Activated T-cell treated with anti-CD3 and anti-CD28 coated beads for 48 hours (primary cell): Measurements from ENCODE around the gene TCF4.

Experiments used
- DNase-seq: peaks from one replicate; pipeline ENCODE4 v3.0.0-alpha.2; 2020; ENCODE audit warnings: low read depth

The TCF4 gene

DNA sequence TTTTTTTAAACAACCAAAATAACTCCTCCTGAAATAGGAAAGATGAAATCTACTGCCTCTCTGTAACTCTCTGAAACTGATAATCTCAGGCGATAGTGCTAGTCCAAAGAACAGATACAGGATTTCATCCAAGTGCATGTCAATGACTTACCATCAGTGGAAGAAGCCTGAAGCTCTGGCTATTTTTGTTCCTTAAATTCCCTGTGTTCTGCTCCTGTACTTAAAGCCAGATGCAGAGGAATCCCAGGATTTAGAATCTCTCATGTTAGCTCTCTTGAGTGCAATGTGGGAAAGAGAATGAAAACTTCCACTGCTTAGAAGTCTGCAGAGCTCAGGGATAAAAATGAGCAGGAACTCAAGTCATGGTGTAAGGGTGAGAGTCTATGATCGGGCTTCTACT is 291.9 kb downstream of the TCF4 start:
- no peak for DNase-seq

DNA sequence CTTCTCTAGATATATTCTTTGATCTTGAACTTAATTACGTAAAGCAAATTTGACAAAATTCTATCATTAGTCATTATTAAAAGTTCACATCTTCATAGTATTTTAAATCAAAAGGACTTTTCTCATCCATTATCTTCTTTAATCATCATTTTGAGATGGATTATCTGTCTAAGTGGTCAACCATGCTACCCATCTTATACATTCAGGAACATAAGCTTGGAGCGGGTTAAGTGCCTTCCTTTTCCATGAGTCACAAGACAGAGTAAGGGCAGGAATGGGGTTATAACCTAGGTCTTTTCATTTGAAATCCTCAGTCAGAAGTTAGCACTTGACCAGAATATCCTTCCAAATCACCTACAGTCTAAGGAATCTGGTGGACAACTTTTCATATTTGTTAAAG is 297.1 kb downstream of the TCF4 start:
- DNase-seq = no peak

DNA sequence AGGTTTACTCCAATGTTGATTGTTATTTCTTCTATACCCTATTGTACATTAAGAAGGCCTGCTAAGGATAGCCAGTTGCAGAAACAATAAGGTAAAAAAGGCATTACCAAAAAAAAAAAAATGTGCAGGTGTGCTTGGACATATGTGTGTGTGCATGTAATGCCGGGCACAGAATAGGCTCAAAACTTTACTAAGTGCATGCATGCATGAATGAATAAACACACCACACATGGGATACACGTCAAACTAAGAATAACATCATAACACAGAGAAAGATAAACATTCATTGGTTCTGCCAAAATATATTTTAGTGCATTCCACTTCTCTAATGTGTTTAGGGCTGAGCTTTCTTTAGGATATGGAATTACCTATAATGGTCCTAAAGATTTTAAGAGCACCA is 298.2 kb downstream of the TCF4 start:
- DNase-seq = no peak

DNA sequence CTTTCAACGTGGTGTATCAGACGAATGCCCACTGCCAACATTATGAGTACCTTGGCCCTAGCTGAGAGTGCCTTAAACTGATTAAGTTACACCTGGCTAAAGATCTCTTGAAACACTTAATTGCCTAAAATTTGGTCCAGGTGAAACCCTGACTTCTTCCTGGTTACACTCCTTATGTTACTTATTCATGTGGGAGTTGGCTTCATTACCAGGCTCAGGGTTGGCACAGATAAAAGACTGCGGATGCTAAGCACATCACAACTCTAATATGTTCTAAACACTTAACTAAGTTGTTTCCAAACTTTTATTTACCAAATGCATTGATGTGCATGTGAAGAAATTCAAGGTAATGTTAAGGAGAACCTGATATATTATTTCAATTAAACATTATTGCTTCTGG is 298.9 kb downstream of the TCF4 start:
- no peak for DNase-seq

DNA sequence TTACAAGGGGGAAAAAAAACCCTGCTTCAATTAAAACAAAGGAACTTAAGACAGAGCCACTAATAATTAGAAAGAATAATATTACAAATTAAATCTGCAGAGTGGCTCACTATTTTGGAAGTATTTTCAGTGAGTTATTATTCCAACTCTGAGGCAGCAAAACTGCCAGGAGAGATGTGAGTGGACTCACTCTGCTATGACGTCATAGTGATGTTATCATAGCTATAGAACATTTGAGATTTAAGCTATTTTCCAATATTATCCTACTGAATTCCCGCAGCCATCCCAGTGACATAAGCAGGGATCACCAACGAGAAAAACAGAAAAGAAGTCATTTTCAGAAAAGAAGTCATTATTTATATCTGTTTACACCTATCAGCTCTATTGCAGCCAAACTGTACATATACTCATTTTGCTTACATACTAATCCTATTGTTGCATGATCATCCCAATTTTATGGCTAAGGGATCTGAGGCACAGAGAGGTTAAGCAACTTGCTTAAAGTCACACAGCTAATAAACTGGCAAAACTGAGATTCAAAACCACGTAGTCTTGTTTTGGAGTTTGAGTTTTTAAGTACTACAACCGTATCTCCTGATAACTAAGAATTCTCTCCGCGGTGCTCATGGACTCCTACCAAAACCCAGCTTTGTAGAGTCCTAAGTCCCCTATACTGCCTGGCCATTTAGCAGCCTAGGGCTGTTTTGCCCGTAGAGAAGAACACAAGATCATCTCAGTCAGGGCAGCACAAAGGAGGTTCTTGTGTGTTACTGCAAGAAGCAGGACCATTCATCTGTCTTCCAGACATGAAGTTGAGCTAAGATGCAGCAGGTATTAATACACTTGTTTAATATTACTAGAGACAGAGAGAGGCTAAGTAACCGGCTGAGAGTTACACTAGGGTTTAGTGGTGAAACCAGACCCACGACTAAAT is 299.8 kb downstream of the TCF4 start:
- no peak for DNase-seq

DNA sequence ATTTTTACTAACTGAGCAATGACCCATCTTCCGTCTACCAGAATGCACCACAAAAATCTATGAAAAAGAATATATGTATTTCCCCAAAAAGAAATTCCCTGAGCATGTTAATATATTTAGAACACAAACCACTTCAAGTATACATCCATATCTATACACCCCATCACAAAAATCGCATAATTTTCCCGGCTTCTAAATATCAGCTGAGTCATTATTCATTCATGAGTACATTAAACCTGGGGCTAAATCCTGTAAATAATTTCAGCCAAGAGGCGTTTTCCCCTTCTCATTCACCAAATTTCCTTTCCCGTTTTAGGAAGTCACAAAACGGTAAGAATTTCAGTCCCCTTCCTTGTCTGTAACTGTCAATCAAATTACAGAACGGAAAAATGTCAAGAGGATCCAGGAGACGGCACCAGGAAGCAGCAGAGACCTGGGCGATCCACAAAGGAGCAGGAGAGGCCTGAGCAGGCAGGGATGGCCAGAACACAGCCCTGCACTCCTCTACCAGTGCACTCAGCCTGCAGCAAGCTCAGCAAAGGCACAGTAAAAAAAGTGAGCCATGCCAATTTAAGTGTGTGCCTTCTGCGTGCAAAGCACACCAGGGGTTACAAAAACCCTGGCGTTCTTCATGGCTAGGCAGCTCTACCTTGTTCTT is 300.7 kb downstream of the TCF4 start:
- DNase-seq = no peak

DNA sequence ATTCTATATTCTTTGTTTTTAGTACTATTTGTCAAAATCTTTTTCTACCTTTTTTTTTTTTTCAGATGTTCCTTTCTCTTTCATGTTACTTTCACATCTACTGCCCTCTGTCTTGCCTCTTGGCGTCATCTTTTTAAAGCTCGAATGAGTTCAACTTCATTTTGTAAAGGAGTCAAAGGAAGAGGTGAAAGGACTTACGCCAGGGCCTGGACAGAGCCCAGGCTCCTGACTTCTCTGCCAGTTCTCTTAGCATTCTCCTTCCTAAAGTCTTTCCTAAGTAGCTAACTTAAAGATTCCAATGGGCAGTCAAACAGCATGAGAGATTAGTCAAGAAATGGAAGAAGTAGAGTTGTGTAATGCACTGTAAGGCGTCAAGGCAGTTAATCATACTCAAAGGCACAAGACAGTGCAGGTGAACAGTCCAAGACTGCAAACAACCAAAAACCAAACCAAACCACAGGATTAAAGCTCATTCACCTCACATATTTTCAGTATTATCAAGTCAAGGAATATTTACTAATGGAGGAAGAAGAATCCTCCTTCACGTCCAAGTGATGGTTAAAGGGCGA is 301.7 kb downstream of the TCF4 start:
- no peak for DNase-seq

DNA sequence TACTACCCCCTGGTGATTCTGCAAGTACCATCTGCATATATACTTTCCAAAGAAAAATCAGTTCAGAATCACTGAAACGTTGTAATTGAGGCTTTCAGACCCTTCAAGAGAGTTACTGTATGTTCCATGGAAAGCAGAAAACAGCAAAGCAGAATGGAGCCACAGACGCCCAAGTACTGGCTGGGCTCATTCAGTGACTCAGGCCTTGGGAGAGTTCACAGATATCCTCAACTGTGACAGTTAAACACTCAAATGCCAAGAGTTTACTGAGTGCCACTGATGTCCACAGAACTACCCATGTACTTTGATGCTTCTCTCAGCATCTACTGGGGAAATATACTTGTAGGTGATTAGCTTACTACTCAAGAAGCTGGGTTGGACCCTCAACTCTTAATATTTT is 303.4 kb downstream of the TCF4 start:
- DNase-seq = no peak

DNA sequence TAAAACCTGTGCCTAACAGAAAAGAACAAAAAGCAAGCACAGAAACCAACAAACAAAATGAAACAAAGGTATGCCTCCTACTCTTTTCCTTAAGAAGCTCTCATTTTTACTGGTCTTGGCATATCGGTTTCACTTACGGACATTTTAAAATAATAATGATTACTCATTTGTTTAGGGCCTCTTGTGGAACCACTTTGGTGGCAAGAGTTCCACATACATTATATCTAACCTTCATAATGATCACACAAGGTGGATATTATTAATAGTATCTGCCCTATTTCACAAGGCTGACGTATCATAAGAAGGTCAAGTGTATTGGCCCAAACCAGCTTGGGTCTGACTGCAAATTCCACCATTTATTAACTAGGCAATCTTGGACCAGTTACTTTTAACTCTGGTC is 304.7 kb downstream of the TCF4 start:
- no peak for DNase-seq

DNA sequence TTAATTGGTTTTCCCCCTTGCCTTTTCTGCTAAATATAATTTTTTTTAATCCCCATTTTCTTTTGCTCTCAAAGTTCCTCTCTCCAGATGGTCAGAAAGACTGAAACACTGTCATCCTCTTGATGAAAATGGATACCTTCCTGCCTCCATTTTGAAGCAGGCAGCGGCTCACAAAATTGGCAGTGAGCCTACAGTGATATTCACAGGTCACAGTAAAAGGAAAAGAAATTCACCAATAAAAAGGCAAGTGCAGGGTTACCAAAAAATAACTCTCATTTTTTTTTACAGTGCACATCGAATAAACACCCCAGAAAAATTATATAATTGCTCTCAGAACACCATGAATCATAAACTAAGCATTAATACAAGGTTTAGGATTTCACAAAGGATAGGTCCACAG is 307.5 kb downstream of the TCF4 start:
- no peak for DNase-seq

DNA sequence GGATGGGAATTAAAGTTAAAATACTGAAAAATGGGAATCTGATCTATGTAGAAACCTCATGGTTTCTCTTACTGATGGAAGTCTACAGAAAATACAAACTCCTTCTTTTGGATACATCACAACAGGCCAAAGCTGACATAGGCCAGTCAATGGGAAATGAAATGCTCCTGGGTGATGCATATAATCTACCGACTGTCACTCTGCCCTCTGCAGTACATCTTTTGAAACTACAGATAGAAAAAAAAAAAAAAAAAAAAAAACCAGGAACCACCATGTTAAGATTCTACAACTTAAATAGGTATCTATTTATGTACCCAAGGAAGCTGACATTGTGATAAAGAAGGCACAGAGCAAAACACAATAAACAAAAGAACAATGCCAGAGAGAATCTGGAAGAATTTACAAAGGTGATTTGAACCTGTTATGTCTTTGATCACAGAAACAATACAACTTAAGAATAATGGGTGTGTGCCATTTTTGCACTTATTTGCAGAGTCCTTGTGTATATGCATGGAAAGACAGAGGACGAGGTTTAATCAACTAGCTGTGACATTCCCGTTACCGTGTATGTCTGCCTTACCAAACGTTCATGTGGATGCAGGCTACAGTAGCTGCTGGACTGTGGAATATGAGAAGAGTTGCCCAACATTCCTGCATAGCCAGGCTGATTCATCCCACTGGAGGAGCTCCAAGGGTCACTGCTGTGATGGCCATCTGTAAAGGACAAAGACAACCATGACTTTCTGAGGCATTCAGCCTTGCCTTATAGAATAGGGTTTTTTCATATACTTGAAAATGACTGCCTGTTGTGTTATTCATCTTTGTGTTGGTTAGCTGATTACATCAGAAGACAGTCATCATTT is 312.7 kb downstream of the TCF4 start:
- DNase-seq = no peak

DNA sequence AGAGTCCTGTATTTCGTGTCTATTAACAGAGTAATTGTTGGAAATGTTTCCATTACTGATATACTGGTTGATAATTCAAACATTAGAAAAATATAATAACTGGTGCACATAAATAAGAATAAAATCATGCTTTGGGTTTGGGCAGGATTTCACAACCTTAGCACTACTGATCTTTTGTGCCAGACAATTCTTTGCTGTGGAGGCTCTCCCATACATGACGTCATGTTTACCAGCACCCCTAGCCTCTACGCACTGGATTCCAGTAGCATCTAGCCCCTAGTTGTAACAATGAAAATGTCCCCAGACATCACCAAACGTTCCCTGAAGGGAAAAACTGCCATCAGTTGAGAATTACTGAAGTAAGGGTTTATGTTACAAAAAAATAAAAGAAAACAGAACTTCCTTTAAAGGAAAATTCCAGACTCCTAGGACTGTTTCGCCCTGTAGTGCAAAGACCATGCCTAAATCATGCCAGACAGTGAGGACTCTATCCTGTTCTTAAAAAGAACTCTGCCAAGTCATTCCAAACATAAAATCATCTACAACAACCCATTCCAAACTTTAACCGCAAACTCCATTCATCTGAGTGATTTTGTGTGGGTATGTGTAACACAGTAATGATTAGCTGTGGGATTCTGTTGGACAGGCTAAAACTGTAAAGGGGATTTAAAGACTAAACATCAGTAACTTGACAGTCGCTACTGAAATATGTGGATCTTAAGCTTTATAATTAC is 315.3 kb downstream of the TCF4 start:
- no peak for DNase-seq

DNA sequence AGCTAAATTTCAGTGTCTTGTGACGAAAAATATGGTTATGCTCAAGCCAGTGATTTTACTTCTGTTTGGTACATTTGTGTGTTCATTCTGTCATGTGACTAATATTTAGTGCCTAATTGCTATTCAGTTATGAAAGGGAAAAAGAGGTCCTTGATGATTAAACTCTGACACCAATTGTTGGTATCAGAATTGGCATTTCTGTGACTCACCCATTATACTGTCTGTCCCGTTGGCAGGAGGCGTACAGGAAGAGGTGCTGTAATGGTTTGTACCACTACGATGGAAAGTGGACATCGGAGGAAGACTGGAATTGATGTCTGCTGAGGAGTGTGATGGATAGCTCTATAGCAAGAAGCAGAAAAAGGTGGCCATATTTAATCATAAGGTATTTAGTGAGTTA is 318.4 kb downstream of the TCF4 start:
- DNase-seq = no peak

DNA sequence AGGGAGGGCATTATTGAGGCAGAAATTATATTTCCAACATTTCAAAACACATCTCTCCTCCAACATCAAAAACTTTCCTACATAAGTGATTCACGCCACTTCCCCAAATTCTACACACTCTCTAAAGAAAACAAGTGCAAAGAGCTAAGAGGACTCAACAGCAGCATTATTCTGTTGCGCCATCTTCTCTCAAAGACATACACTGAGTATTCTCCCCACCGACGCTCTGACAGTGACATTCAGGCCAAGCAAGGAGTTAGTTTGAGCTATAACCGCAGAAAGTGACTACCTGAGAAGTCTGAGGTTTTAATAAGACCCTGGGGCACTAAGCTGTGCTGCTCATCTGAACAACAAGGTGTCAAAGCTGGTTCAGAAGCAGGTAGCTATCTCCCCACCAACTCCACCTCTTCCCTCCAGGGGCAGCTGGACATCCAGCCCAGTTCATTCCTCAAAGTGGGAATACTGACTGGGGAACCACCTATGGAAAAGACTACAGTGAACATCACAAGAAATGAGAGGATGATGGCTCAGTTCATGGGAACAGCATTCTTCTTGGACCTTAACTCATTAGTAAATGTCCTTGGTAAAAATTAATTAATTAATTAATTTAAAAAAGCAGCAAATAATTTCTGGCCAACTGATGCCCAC is 319.2 kb downstream of the TCF4 start:
- no peak for DNase-seq

DNA sequence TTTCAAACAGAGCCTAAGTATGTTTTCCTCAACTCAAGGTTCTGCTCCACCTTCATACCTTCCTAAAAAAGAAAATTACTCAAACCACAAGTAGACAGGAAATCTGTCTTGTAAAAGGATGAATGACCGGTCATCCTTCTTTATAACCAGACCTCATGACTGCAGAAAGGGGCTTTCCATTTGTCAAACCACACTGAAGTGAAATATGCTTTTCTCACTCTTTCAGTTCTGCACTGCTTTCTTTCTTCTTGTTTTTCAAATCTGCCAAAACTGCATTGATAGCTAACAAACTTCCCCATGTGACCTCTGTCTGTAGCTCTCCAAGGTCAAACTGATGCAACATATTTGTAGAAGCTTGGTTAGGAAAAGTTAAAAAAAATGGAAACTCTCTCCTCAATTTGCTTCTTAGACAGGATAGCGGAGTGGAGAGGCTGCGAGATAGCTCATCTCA is 319.8 kb downstream of the TCF4 start:
- no peak for DNase-seq

DNA sequence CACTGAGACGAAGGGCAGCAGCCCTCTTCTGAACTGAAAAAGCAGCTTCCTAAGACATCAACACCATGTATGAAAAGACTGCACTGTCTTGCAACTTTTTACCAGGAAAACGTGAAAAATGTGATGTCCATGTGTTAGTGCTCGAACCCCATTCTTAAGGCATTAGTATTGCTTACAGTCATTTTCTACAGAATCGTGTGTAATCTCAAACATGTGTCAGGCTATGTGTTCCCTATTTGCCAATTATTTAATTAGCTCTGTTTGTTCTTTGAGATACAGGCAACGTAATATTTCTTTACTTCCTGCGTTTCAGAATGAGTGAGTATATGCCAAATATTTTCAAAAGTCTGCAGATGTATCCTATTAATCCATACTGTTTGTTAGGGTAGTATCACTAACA is 321.0 kb downstream of the TCF4 start:
- DNase-seq = no peak

DNA sequence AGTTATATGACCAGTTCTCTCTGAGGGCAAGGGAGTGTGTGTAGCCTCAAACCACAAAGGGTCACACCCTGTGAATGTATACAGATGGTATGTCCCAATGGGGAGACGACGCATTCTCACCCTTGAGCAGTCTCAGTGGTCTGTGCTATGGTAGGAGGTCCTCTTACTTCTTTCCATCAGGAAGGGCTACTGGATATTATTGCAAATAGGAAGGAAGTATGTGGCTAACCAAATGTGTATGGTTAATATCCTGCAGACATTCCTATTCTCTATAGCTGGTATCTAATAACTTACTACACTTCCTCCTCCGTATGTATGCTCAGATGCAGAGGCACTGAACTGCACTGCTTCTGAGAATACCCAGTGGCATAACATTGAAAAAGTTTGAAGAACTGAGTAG is 322.0 kb downstream of the TCF4 start:
- no peak for DNase-seq

DNA sequence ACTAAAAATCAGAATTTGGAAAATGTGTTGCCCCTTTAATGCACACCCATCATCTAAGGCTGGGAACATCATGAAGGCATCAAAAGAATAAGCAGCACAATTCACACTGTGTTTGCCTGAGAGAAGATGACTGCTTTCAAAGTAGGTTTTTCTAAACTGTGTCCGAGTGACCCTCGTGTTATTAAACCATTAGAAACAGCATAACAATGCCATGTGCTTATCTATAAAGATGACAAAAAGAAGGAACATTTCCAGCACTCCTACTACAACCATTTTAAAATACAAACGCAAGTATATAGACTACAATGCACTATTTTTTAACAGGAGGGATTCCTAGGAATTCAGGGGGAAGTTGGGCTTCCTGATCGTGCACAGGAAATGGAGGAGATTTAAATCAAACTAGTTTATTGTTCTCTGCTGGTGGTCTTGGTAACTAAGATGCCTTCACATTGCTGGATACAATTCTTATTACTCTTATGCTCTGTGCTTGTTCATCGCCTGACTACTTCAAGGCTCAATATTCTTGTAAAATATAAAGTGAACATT is 322.8 kb downstream of the TCF4 start:
- no peak for DNase-seq

DNA sequence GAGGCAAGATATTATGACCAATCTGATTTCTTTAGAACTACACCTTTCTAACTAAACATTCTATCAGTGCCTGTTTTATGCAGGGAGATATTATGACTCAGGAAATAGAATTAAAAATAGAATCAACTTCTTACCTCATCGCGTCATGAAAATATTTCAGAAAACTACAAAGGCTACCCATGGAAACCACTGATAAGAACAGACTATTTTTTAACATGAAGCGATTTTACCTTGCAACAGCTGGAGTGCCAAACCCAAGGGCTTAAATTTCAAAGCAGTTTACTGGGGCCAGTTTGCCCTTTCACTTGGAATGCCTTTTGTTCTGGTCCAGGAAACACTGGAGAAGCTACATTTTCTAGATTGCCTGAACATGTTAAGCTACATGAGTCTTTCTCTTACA is 323.9 kb downstream of the TCF4 start:
- DNase-seq = no peak

DNA sequence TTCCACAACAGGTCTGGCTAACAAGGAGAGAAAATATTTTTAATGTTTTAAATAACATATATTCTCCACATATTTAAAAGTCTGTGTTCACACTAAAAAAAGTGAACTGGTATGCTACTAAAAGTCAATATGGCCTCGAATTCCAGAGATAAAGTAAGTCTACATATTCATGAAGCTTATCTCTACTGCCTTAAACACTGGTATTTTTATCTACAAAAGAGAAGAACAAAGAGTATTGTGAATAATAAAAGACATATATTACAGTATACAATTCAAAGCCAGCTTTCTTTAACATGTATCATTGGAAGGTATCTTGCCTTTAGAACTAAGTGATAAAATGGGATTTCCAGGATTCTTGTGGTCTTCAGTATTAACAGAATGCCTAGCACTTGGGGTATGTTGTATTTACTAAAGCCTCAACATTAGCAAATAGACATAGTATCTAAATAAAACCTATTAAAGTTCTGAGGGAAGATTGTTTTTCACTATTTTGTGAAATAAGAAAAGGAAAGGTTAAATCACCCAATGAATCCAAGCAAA is 325.9 kb downstream of the TCF4 start:
- DNase-seq = no peak
